ENCODE results near the gene ANO5. TPM values are rescaled to one million over a fixed set of nuclear protein-coding genes. Genes with fewer than 3 reads are reported as not detected.

The ANO5 gene
- total RNA-seq, 1 experiment from 2014 or later = 6.3 TPM

GRCh38 chr11:22194907-22195306, 2.0 kb downstream of the ANO5 start (continued):
- TF ChIP-seq ZNF416 (CRISPR knock-in tag; IDR thresholded peaks at IDR 0.05) (no peak), JAZF1 (CRISPR knock-in tag; IDR thresholded peaks at IDR 0.05) (no peak), ZBTB21 (CRISPR knock-in tag; IDR thresholded peaks at IDR 0.05; ENCODE audit: borderline replicate concordance) (no peak), PREB (CRISPR knock-in tag; IDR thresholded peaks at IDR 0.05; ENCODE audit: borderline replicate concordance) (no peak), ZNF423 (CRISPR knock-in tag; IDR thresholded peaks at IDR 0.05) (no peak), NR1H2 (CRISPR knock-in tag; IDR thresholded peaks at IDR 0.05) (no peak), HMGA2 (CRISPR knock-in tag; IDR thresholded peaks at IDR 0.05) (no peak)

GRCh38 chr11:22197139-22198005, 4.5 kb downstream of the ANO5 start:
- no peak overlapping the region for H3K4me3 Mint-ChIP-seq
- ChIA-PET CTCF (no interaction called here), POLR2A (no interaction called here)
- no peaks in the 10 kb centered on the region for H3K36me3 Mint-ChIP-seq
- H3K9me3 Mint-ChIP-seq = peaks cover 4% of the 10 kb centered on the region; the same call in 1 of the 2 replicates
- DNase-seq (ENCODE audit: low spot score) (no peak), ATAC-seq (no peak)
- no peak overlapping the region for H3K27ac Mint-ChIP-seq
- no peaks in the 10 kb centered on the region for H3K27me3 Mint-ChIP-seq (ENCODE audit: low read depth)
- H3K4me1 Mint-ChIP-seq = peaks cover 30% of the 10 kb centered on the region
- TF ChIP-seq GABPB1 (CRISPR knock-in tag; IDR thresholded peaks at IDR 0.05) (no peak), JAZF1 (CRISPR knock-in tag; IDR thresholded peaks at IDR 0.05) (no peak), ZBTB21 (CRISPR knock-in tag; IDR thresholded peaks at IDR 0.05; ENCODE audit: borderline replicate concordance) (no peak), ESRRA (CRISPR knock-in tag; IDR thresholded peaks at IDR 0.05; ENCODE audit: borderline replicate concordance) (no peak), ATF6 (CRISPR knock-in tag; IDR thresholded peaks at IDR 0.05) (no peak), NFYB (CRISPR knock-in tag; conservative IDR thresholded peaks at IDR 0.05; ENCODE audit: low read depth) (no peak), SP1 (CRISPR knock-in tag; conservative IDR thresholded peaks at IDR 0.05) (no peak), GRHL2 (CRISPR knock-in tag; IDR thresholded peaks at IDR 0.05; ENCODE audit: insufficient replicate concordance, severe bottlenecking) (no peak)
- TF ChIP-seq, protein P1, sequence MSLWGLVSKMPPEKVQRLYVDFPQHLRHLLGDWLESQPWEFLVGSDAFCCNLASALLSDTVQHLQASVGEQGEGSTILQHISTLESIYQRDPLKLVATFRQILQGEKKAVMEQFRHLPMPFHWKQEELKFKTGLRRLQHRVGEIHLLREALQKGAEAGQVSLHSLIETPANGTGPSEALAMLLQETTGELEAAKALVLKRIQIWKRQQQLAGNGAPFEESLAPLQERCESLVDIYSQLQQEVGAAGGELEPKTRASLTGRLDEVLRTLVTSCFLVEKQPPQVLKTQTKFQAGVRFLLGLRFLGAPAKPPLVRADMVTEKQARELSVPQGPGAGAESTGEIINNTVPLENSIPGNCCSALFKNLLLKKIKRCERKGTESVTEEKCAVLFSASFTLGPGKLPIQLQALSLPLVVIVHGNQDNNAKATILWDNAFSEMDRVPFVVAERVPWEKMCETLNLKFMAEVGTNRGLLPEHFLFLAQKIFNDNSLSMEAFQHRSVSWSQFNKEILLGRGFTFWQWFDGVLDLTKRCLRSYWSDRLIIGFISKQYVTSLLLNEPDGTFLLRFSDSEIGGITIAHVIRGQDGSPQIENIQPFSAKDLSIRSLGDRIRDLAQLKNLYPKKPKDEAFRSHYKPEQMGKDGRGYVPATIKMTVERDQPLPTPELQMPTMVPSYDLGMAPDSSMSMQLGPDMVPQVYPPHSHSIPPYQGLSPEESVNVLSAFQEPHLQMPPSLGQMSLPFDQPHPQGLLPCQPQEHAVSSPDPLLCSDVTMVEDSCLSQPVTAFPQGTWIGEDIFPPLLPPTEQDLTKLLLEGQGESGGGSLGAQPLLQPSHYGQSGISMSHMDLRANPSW (CRISPR knock-in tag; conservative IDR thresholded peaks at IDR 0.05; ENCODE audit: low read depth) = no peak
- TF ChIP-seq, protein P2, sequence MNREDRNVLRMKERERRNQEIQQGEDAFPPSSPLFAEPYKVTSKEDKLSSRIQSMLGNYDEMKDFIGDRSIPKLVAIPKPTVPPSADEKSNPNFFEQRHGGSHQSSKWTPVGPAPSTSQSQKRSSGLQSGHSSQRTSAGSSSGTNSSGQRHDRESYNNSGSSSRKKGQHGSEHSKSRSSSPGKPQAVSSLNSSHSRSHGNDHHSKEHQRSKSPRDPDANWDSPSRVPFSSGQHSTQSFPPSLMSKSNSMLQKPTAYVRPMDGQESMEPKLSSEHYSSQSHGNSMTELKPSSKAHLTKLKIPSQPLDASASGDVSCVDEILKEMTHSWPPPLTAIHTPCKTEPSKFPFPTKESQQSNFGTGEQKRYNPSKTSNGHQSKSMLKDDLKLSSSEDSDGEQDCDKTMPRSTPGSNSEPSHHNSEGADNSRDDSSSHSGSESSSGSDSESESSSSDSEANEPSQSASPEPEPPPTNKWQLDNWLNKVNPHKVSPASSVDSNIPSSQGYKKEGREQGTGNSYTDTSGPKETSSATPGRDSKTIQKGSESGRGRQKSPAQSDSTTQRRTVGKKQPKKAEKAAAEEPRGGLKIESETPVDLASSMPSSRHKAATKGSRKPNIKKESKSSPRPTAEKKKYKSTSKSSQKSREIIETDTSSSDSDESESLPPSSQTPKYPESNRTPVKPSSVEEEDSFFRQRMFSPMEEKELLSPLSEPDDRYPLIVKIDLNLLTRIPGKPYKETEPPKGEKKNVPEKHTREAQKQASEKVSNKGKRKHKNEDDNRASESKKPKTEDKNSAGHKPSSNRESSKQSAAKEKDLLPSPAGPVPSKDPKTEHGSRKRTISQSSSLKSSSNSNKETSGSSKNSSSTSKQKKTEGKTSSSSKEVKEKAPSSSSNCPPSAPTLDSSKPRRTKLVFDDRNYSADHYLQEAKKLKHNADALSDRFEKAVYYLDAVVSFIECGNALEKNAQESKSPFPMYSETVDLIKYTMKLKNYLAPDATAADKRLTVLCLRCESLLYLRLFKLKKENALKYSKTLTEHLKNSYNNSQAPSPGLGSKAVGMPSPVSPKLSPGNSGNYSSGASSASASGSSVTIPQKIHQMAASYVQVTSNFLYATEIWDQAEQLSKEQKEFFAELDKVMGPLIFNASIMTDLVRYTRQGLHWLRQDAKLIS (CRISPR knock-in tag; IDR thresholded peaks at IDR 0.05; ENCODE audit: borderline replicate concordance) = no peak
- TF ChIP-seq, protein P3, sequence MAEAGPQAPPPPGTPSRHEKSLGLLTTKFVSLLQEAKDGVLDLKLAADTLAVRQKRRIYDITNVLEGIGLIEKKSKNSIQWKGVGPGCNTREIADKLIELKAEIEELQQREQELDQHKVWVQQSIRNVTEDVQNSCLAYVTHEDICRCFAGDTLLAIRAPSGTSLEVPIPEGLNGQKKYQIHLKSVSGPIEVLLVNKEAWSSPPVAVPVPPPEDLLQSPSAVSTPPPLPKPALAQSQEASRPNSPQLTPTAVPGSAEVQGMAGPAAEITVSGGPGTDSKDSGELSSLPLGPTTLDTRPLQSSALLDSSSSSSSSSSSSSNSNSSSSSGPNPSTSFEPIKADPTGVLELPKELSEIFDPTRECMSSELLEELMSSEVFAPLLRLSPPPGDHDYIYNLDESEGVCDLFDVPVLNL (CRISPR knock-in tag; IDR thresholded peaks at IDR 0.05; ENCODE audit: borderline replicate concordance, low read depth) = no peak
- TF ChIP-seq, protein P4, sequence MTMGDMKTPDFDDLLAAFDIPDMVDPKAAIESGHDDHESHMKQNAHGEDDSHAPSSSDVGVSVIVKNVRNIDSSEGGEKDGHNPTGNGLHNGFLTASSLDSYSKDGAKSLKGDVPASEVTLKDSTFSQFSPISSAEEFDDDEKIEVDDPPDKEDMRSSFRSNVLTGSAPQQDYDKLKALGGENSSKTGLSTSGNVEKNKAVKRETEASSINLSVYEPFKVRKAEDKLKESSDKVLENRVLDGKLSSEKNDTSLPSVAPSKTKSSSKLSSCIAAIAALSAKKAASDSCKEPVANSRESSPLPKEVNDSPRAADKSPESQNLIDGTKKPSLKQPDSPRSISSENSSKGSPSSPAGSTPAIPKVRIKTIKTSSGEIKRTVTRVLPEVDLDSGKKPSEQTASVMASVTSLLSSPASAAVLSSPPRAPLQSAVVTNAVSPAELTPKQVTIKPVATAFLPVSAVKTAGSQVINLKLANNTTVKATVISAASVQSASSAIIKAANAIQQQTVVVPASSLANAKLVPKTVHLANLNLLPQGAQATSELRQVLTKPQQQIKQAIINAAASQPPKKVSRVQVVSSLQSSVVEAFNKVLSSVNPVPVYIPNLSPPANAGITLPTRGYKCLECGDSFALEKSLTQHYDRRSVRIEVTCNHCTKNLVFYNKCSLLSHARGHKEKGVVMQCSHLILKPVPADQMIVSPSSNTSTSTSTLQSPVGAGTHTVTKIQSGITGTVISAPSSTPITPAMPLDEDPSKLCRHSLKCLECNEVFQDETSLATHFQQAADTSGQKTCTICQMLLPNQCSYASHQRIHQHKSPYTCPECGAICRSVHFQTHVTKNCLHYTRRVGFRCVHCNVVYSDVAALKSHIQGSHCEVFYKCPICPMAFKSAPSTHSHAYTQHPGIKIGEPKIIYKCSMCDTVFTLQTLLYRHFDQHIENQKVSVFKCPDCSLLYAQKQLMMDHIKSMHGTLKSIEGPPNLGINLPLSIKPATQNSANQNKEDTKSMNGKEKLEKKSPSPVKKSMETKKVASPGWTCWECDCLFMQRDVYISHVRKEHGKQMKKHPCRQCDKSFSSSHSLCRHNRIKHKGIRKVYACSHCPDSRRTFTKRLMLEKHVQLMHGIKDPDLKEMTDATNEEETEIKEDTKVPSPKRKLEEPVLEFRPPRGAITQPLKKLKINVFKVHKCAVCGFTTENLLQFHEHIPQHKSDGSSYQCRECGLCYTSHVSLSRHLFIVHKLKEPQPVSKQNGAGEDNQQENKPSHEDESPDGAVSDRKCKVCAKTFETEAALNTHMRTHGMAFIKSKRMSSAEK (CRISPR knock-in tag; IDR thresholded peaks at IDR 0.05; ENCODE audit: borderline replicate concordance) = no peak

All from WTC11 (cell line).